NCI-H1694 (cell line): Measurements from ENCODE around the gene PILRB.
"Not testable (repeated sequence)": the region's sequence is repeated elsewhere in the genome, so short reads cannot be mapped to it uniquely, and the experiment has no call there.

Experiments
- DNase-seq: peaks from one replicate; lab custom pipeline; 2025; lab: John Stamatoyannopoulos, UW

PILRB gene

GRCh38 chr7:100358027-100358856 lies at the start of gene PILRB:
TSS of gene PILRB (plus strand) at chr7:100358117. CDS start at chr7:100358303, 186 bp downstream.
- no peak for DNase-seq

- not testable (repeated sequence) for DNase-seq
These were observed 39.6 kb upstream of the PILRB start for GRCh38 chr7:100318329-100318728.

GRCh38 chr7:100321648-100322047 lies 36.3 kb upstream of the PILRB start:
- DNase-seq, result not testable (repeated sequence)

- DNase-seq, result not testable (repeated sequence)
These were observed 33.7 kb upstream of the PILRB start for GRCh38 chr7:100324194-100324593.

GRCh38 chr7:100325671-100326070 lies 32.2 kb upstream of the PILRB start:
- DNase-seq, result not testable (repeated sequence)

GRCh38 chr7:100326914-100327313 lies 31.0 kb upstream of the PILRB start:
- DNase-seq, result not testable (repeated sequence)

- DNase-seq, result peak; percentile 86
These were observed 22.1 kb upstream of the PILRB start for GRCh38 chr7:100335566-100336466.

GRCh38 chr7:100338083-100338696 lies 19.7 kb upstream of the PILRB start:
- not testable (repeated sequence) for DNase-seq

GRCh38 chr7:100341286-100341685 lies 16.6 kb upstream of the PILRB start:
- not testable (repeated sequence) for DNase-seq

GRCh38 chr7:100342765-100343164 lies 15.2 kb upstream of the PILRB start:
- no peak for DNase-seq

GRCh38 chr7:100344124-100344559 lies 13.8 kb upstream of the PILRB start:
- DNase-seq, result not testable (repeated sequence)

- not testable (repeated sequence) for DNase-seq
These were observed 13.2 kb upstream of the PILRB start for GRCh38 chr7:100344560-100345287.

GRCh38 chr7:100345288-100345672 lies 12.6 kb upstream of the PILRB start:
- DNase-seq, result peak; percentile 75

GRCh38 chr7:100346921-100347320 lies 11.0 kb upstream of the PILRB start:
- DNase-seq, result no peak

GRCh38 chr7:100348805-100349204 lies 9.1 kb upstream of the PILRB start:
- no peak for DNase-seq

GRCh38 chr7:100349757-100350156 lies 8.2 kb upstream of the PILRB start:
- no peak for DNase-seq

- no peak for DNase-seq
These were observed 6.3 kb upstream of the PILRB start for GRCh38 chr7:100351657-100352058.

GRCh38 chr7:100352230-100352781 lies 5.6 kb upstream of the PILRB start:
- DNase-seq, result not testable (repeated sequence)

GRCh38 chr7:100352984-100353684 lies 4.8 kb upstream of the PILRB start:
- no peak for DNase-seq

- DNase-seq, result no peak
These were observed 4.1 kb upstream of the PILRB start for GRCh38 chr7:100353685-100354330.
